Stimulated activated naive CD8-positive, alpha-beta T cell treated with anti-CD3 and anti-CD28 coated beads, Interleukin-15, Interleukin-2, amounts not matched to agents 100 ng/mL and 50 ng/mL, for 24 hours (primary cell): ENCODE measurements around the gene NTF3.

Experiments used
- H3K27ac Mint-ChIP-seq: one replicate; pipeline ENCODE4 v1.8.0; 2021; ENCODE audit warnings: mild to moderate bottlenecking, mixed read lengths
- H3K27me3 Mint-ChIP-seq: one replicate; pipeline ENCODE4 v1.8.0; 2021; ENCODE audit warnings: mixed read lengths
- H3K36me3 Mint-ChIP-seq: one replicate; pipeline ENCODE4 v1.8.0; 2021; ENCODE audit warnings: low read depth, mixed read lengths
- H3K4me1 Mint-ChIP-seq: one replicate; pipeline ENCODE4 v1.8.0; 2021; ENCODE audit warnings: low read depth, mixed read lengths
- H3K4me3 Mint-ChIP-seq: one replicate; pipeline ENCODE4 v1.8.0; 2021; ENCODE audit warnings: mild to moderate bottlenecking, mixed read lengths
- H3K9me3 Mint-ChIP-seq: one replicate; pipeline ENCODE4 v1.8.0; 2021; ENCODE audit warnings: mixed read lengths

The NTF3 gene

DNA sequence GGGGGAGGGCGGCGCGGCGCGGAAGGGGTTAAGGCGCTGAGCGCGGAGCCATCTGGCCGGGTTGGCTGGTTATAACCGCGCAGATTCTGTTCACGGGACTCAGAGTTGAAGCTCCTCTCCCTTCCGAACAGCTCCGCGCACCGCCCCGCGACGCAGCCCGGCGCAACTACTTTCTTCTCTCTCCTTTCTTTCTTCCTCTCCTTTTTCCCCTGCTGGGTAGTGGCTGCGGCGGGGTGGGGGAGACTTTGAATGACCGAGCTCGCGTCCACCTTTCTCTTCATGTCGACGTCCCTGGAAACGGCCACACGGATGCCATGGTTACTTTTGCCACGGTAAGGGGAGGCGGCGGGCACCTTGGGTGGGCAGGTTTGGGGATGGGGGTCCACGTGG is at the start of gene NTF3:
TSS of gene NTF3 (plus strand) at position 98 of the 390 bp plus-strand sequence. CDS start at position 315, 217 bp downstream.
- no peaks in the 10 kb centered on the region for H3K9me3 Mint-ChIP-seq
- no peaks in the 10 kb centered on the region for H3K36me3 Mint-ChIP-seq
- no peak within 1 kb of the TSS for H3K27ac Mint-ChIP-seq
- H3K27me3 Mint-ChIP-seq = peaks cover 54% of the 10 kb centered on the region
- H3K4me3 Mint-ChIP-seq = peak within 1 kb of the TSS; percentile 54
- peaks cover 13% of the 10 kb centered on the region for H3K4me1 Mint-ChIP-seq

- no peaks in the 10 kb centered on the region for H3K4me1 Mint-ChIP-seq
- no peaks in the 10 kb centered on the region for H3K27me3 Mint-ChIP-seq
- H3K27ac Mint-ChIP-seq = no peak overlapping the region
- no peaks in the 10 kb centered on the region for H3K36me3 Mint-ChIP-seq
- H3K4me3 Mint-ChIP-seq = no peak overlapping the region
- no peaks in the 10 kb centered on the region for H3K9me3 Mint-ChIP-seq
Measured at GRCh38 chr12:5384015-5384414, 47.9 kb upstream of the NTF3 start.

DNA sequence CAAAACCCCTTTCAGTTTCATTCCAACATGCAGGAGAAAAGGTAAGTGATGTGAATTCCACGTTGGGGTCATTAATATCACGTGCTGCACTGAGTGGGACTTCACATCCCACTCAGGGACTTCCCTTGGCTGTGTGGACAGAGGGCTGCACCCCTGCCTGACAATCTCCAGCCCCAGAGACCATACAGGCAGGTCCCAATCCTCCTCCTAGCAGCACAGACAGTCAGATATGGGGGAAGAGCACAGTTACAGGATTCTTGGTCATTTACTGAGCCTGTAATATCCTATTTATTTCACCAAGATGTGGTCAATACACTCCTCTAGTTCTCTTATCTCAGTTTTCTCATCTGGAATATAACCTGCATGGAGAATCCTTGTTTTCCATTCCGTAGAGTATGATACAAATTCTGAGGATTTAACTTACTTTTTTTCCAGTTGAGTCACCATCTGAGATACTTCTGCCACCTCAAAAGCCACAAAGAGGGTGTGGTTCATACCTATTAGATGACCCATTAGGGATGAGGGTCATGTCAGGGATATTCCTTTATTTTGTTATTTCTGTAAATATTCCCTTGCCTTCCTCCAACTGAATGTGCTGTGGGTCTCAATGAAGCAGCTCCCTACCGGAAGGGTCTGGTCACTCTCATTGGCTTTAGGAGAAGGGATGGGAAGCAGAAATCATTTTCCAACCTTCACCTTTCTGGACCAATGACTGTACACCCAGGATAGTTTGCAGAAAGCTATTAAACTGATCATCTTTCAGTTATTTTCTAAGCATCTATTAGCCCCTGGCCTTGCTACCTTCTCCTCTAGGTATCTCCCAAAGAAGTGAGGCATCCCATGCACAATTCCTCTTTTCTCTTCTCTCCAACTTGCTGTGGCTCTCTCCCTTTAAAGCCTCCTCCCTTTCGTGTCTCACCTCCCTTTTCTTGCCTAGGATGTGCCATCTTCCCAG is 43.0 kb upstream of the NTF3 start:
- Mint-ChIP-seq H3K9me3 (no peaks in the 10 kb centered on the region), H3K4me3 (no peak overlapping the region), H3K36me3 (no peaks in the 10 kb centered on the region), H3K27me3 (no peaks in the 10 kb centered on the region), H3K4me1 (no peaks in the 10 kb centered on the region), H3K27ac (no peak overlapping the region)

- no peak overlapping the region for H3K4me3 Mint-ChIP-seq
- H3K27me3 Mint-ChIP-seq = peaks cover 5% of the 10 kb centered on the region
- H3K9me3 Mint-ChIP-seq = no peaks in the 10 kb centered on the region
- H3K36me3 Mint-ChIP-seq = no peaks in the 10 kb centered on the region
- no peak overlapping the region for H3K27ac Mint-ChIP-seq
- no peaks in the 10 kb centered on the region for H3K4me1 Mint-ChIP-seq
Measured at GRCh38 chr12:5390174-5390799, 41.6 kb upstream of the NTF3 start.

DNA sequence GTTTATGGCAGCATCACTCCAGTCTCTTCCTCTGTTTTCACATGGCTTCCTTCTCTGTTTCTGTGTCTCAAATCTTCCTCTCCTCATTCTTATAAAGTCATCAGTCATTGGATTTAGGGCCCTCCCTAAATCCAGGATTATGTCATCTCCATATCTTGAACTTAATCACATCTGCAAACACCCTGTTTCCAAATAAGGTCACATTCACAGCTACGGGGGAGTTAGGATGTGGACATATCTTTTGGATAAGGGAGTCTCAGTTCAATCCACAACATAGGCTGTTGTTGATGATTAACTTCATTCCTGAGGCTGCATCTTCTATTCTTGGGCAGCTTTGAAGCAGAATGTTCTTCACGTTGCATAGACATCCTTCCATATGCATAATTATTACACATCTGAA is 40.3 kb upstream of the NTF3 start:
- Mint-ChIP-seq H3K4me1 (no peaks in the 10 kb centered on the region), H3K27me3 (peaks cover 8% of the 10 kb centered on the region), H3K27ac (no peak overlapping the region)

GRCh38 chr12:5392961-5393360 is 38.9 kb upstream of the NTF3 start:
- Mint-ChIP-seq H3K4me1 (no peaks in the 10 kb centered on the region), H3K27ac (no peak overlapping the region), H3K36me3 (no peaks in the 10 kb centered on the region), H3K27me3 (peaks cover 8% of the 10 kb centered on the region), H3K4me3 (no peak overlapping the region), H3K9me3 (no peaks in the 10 kb centered on the region)

More for the DNA sequence above, 40.3 kb upstream of the NTF3 start:
- no peak overlapping the region for H3K4me3 Mint-ChIP-seq
- H3K9me3 Mint-ChIP-seq = no peaks in the 10 kb centered on the region
- no peaks in the 10 kb centered on the region for H3K36me3 Mint-ChIP-seq

DNA sequence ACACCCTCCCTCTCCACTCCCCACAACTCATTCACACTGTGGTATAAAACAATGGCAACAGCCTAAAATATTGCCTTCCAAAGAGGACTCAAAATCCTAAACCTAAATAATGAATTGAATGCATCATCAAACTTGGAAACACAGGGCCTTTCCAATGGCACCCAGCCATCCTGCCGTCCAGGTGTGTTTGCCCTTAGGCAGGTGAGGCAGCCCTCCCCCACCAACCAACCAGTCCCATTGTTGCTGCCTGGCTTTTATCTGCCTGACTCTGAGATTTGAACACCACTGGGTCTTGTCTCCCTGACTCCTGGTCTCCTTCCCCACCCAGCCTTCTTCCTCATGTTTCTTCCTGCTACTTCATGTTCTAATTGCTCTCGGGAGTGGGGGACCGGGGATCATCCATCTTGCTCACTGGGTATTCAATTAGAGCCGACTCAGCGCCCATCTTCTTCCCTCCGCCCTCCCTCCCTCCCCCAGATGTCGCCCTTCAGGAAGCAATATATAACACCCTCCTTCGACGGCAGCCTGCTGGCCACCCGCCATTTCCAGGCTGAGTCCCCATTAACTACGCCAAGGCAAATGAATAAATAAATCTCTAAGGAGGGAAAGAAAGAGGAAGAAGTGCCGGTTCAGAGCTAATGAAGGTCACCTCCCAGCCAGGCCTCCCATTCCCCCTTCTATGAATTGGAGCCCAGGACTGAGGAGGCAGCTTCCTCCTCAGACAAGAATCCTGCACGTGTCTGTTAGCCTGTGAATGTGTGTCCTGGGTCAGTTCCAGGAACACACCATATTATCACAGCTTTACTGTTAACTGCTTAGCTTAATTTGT is 36.3 kb upstream of the NTF3 start:
- H3K9me3 Mint-ChIP-seq = no peaks in the 10 kb centered on the region
- peaks cover 16% of the 10 kb centered on the region for H3K27me3 Mint-ChIP-seq
- no peak overlapping the region for H3K27ac Mint-ChIP-seq
- no peaks in the 10 kb centered on the region for H3K4me1 Mint-ChIP-seq
- H3K36me3 Mint-ChIP-seq = no peaks in the 10 kb centered on the region
- H3K4me3 Mint-ChIP-seq = no peak overlapping the region

DNA sequence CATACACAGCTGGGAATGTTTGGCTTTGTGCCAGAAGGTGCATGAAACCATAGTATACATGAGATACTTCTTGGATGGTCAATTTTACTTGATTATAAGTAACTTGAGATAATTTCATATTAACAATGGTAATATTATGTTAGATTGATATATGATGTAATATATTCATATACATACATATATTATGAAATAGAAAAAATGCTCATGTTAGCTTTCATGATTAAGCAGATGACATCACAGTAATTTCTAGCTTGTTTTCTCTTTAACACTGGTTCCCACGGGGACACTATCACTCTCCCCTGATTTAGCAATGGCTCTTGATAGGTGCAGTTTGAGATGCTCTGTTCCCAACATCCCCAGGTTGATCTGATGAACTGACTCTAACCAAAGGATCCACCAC is 35.4 kb upstream of the NTF3 start:
- Mint-ChIP-seq H3K9me3 (no peaks in the 10 kb centered on the region), H3K36me3 (no peaks in the 10 kb centered on the region), H3K4me1 (no peaks in the 10 kb centered on the region), H3K4me3 (no peak overlapping the region), H3K27ac (no peak overlapping the region), H3K27me3 (peaks cover 17% of the 10 kb centered on the region)

DNA sequence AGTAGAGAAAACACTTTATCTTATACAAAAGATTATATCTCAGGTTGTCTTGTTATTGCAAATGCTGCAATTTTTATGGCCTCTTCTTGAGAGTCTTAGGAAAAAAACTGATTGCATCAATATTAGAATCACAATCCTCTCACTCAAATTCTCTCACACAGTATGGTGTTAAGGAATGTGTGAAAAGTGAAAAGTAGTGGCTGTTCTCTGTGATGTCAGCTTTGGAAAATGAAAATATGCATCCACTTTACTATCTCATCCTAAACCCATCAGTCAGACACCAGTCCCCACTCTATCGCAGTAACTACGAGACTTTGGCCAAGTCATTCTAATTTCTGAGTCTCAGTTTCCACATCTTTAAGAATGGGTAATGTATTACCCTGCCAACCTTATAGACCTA is 32.6 kb upstream of the NTF3 start:
- H3K4me3 Mint-ChIP-seq = no peak overlapping the region
- H3K36me3 Mint-ChIP-seq = no peaks in the 10 kb centered on the region
- H3K27ac Mint-ChIP-seq = no peak overlapping the region
- peaks cover 35% of the 10 kb centered on the region for H3K27me3 Mint-ChIP-seq
- H3K9me3 Mint-ChIP-seq = no peaks in the 10 kb centered on the region
- no peaks in the 10 kb centered on the region for H3K4me1 Mint-ChIP-seq

GRCh38 chr12:5402009-5402935 is 29.6 kb upstream of the NTF3 start:
- Mint-ChIP-seq H3K9me3 (no peaks in the 10 kb centered on the region), H3K27ac (no peak overlapping the region), H3K4me1 (no peaks in the 10 kb centered on the region), H3K36me3 (no peaks in the 10 kb centered on the region), H3K4me3 (no peak overlapping the region), H3K27me3 (peaks cover 29% of the 10 kb centered on the region)

GRCh38 chr12:5403411-5403810 is 28.5 kb upstream of the NTF3 start:
- Mint-ChIP-seq H3K36me3 (no peaks in the 10 kb centered on the region), H3K27me3 (peaks cover 32% of the 10 kb centered on the region), H3K9me3 (no peaks in the 10 kb centered on the region), H3K4me3 (no peak overlapping the region), H3K4me1 (no peaks in the 10 kb centered on the region), H3K27ac (no peak overlapping the region)

DNA sequence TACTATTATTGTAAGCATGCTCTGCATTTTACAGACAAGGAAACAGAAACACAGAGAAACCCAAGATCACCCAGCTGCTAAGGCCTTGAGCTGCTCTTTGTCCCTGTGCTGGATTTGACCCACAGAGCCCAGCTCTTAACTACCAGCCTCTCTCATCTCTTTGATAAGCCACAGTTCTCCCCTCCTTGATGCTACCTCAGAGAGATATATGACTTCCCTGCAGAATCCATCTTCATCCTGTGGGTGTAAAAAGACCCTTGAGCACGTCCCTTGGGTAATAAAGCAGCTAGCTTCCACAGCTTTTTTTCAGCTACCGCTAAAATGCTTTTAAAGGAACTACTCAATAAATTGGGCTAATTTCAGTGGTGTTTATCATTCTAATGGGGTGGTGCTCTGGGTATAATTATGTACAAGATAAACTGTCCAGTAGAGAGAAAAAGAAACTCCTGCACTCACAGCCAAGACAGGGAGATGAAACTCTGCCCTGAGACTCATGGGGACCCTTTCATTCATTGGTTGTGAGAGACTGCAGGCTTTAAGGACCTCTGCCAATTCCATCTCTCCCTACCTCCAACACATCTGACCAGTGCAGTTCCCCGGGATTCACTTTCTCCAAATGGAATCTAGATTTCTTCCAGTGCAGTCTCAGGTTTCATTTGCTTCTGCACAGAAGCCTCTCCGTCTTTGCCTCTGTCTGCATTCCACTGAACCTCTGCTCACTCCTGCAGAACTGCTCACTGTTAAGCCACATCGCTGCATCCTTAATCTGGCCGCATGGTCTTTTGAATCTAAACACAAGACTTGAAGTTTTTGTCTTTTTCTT is 24.7 kb upstream of the NTF3 start:
- Mint-ChIP-seq H3K9me3 (peaks cover 6% of the 10 kb centered on the region), H3K27me3 (peaks cover 21% of the 10 kb centered on the region), H3K27ac (no peak overlapping the region), H3K36me3 (no peaks in the 10 kb centered on the region), H3K4me1 (no peaks in the 10 kb centered on the region), H3K4me3 (no peak overlapping the region)

GRCh38 chr12:5409619-5410018 is 22.3 kb upstream of the NTF3 start:
- H3K27me3 Mint-ChIP-seq = peaks cover 16% of the 10 kb centered on the region
- no peaks in the 10 kb centered on the region for H3K4me1 Mint-ChIP-seq
- H3K4me3 Mint-ChIP-seq = no peak overlapping the region
- H3K36me3 Mint-ChIP-seq = no peaks in the 10 kb centered on the region
- H3K9me3 Mint-ChIP-seq = peaks cover 12% of the 10 kb centered on the region
- H3K27ac Mint-ChIP-seq = no peak overlapping the region
